Mesendoderm (in vitro differentiated cells): Measurements from ENCODE around the gene BNIP1.
"Not testable (repeated sequence)": the region's sequence is repeated elsewhere in the genome, so short reads cannot be mapped to it uniquely, and the experiment has no call there.

ENCODE experiments used
- DNase-seq: peaks from one replicate; pipeline ENCODE4 v3.0.0; 2013
- H2AK5ac ChIP-seq: 2 replicates; pipeline ENCODE4 v1.6.1; 2013; ENCODE audit warnings: low read length, inconsistent platforms
- H2BK120ac ChIP-seq: 2 replicates; pipeline ENCODE4 v1.6.1; 2013; ENCODE audit warnings: low read depth, mild to moderate bottlenecking, low read length, moderate library complexity, mixed read lengths
- H2BK15ac ChIP-seq: replicated peaks from 2 replicates; pipeline ENCODE4 v1.6.1; 2013; ENCODE audit warnings: low read depth, mild to moderate bottlenecking, moderate library complexity
- H2BK5ac ChIP-seq: 2 replicates; pipeline ENCODE4 v1.6.1; 2013; ENCODE audit warnings: low read length, inconsistent platforms
- H3K18ac ChIP-seq: 2 replicates; pipeline ENCODE4 v1.6.1; 2013; ENCODE audit warnings: mild to moderate bottlenecking, low read length, mixed read lengths
- H3K23ac ChIP-seq: one replicate; pipeline ENCODE4 v1.6.1; 2013; ENCODE audit warnings: low read length
- H3K27ac ChIP-seq: 2 replicates; pipeline ENCODE4 v1.5.1; 2013; ENCODE audit warnings: low read depth, mild to moderate bottlenecking, inconsistent platforms, low read length, moderate library complexity
- H3K27me3 ChIP-seq: 2 replicates; pipeline ENCODE4 v1.6.1; 2013; ENCODE audit warnings: low read length, control low read depth, mild to moderate bottlenecking, inconsistent platforms; ENCODE audit not compliant: insufficient read depth, poor library complexity
- H3K36me3 ChIP-seq: 2 replicates; pipeline ENCODE4 v1.6.1; 2013; ENCODE audit warnings: low read length, inconsistent platforms; ENCODE audit not compliant: control insufficient read depth, insufficient read depth
- H3K4ac ChIP-seq: one replicate; pipeline ENCODE4 v1.6.1; 2013; ENCODE audit warnings: low read depth, mild to moderate bottlenecking, low read length, moderate library complexity
- H3K4me1 ChIP-seq: 2 replicates; pipeline ENCODE4 v1.6.1; 2013; ENCODE audit warnings: low read depth, low read length, inconsistent platforms; ENCODE audit not compliant: control insufficient read depth
- H3K4me2 ChIP-seq: 2 replicates; pipeline ENCODE4 v1.6.1; 2013; ENCODE audit warnings: low read length
- H3K4me3 ChIP-seq: 2 replicates; pipeline ENCODE4 v1.5.1; 2013; ENCODE audit warnings: mild to moderate bottlenecking, low read length
- H3K56ac ChIP-seq: one replicate; pipeline ENCODE4 v1.6.1; 2013; ENCODE audit warnings: low read length
- H3K79me1 ChIP-seq: 2 replicates; pipeline ENCODE4 v1.6.1; 2013; ENCODE audit warnings: low read length, inconsistent platforms
- H3K79me2 ChIP-seq: 2 replicates; pipeline ENCODE4 v1.6.1; 2013; ENCODE audit warnings: mild to moderate bottlenecking, low read length; ENCODE audit not compliant: control insufficient read depth, insufficient read depth
- H3K9ac ChIP-seq: 2 replicates; pipeline ENCODE4 v1.6.1; 2013; ENCODE audit warnings: low read length, inconsistent platforms
- H4K5ac ChIP-seq: one replicate; pipeline ENCODE4 v1.6.1; 2013; ENCODE audit warnings: low read length
- H4K8ac ChIP-seq: one replicate; pipeline ENCODE4 v1.6.1; 2013; ENCODE audit warnings: low read depth, mild to moderate bottlenecking, control low read depth, low read length, moderate library complexity
- WGBS: extraction: QIAGEN DNeasy Blood & Tissue Kit; methylation state at CpG from one replicate; pipeline ENCODE4 v1.1.7; 2013; ENCODE audit warnings: low lambda C conversion rate, missing lambda C conversion rate; ENCODE audit not compliant: insufficient coverage; ENCODE audit errors: extremely low coverage; 5-methylcytosine and 5-hydroxymethylcytosine counted together

The BNIP1 gene

GRCh38 chr5:173154619-173155018 lies 10.3 kb downstream of the BNIP1 start:
- not testable (repeated sequence) for H3K27ac ChIP-seq, H3K4me1 ChIP-seq, H3K23ac ChIP-seq, H2AK5ac ChIP-seq, H3K9ac ChIP-seq, H3K79me2 ChIP-seq, H3K36me3 ChIP-seq, H3K79me1 ChIP-seq, H2BK120ac ChIP-seq, H3K4ac ChIP-seq, H3K4me3 ChIP-seq, H3K4me2 ChIP-seq, H2BK15ac ChIP-seq, H4K5ac ChIP-seq, H4K8ac ChIP-seq, H3K56ac ChIP-seq, H3K18ac ChIP-seq, DNase-seq, H2BK5ac ChIP-seq, H3K27me3 ChIP-seq
- WGBS: no CpG with 5 or more reads among the region's 5 CpGs

GRCh38 chr5:173155912-173156311 lies 11.6 kb downstream of the BNIP1 start:
- H2BK15ac ChIP-seq: no peak overlapping the region
- no peak overlapping the region for H3K9ac ChIP-seq
- H3K36me3 ChIP-seq: peaks cover 3% of the 10 kb centered on the region
- no peaks in the 10 kb centered on the region for H3K27me3 ChIP-seq
- no peak overlapping the region for H3K18ac ChIP-seq
- H2AK5ac ChIP-seq: no peak overlapping the region
- H3K79me1 ChIP-seq: no peaks in the 10 kb centered on the region
- H3K4me2 ChIP-seq: no peak overlapping the region
- H3K4me1 ChIP-seq: no peaks in the 10 kb centered on the region
- no peak overlapping the region for H2BK5ac ChIP-seq
- H3K27ac ChIP-seq: no peak overlapping the region
- H4K8ac ChIP-seq: no peak overlapping the region
- H3K56ac ChIP-seq: no peak overlapping the region
- H4K5ac ChIP-seq: no peak overlapping the region
- no peaks in the 10 kb centered on the region for H3K79me2 ChIP-seq
- no peak overlapping the region for H3K4me3 ChIP-seq
- H2BK120ac ChIP-seq: no peak overlapping the region
- DNase-seq: no peak
- no peak overlapping the region for H3K4ac ChIP-seq
- WGBS: no CpG with 5 or more reads among the region's 2 CpGs
- no peak overlapping the region for H3K23ac ChIP-seq

- no peaks in the 10 kb centered on the region for H3K79me1 ChIP-seq
- no peak overlapping the region for H3K56ac ChIP-seq
- no peak overlapping the region for H2AK5ac ChIP-seq
- no peaks in the 10 kb centered on the region for H3K4me1 ChIP-seq
- H2BK15ac ChIP-seq: no peak overlapping the region
- no peak overlapping the region for H3K4me3 ChIP-seq
- no peak overlapping the region for H2BK5ac ChIP-seq
- H3K79me2 ChIP-seq: no peaks in the 10 kb centered on the region
- peaks cover 3% of the 10 kb centered on the region for H3K36me3 ChIP-seq
- H3K4me2 ChIP-seq: no peak overlapping the region
- H3K18ac ChIP-seq: no peak overlapping the region
- H3K23ac ChIP-seq: no peak overlapping the region
- H2BK120ac ChIP-seq: no peak overlapping the region
- no peak for DNase-seq
- H3K27ac ChIP-seq: no peak overlapping the region
- WGBS: no CpG with 5 or more reads among the region's 8 CpGs
- no peak overlapping the region for H4K8ac ChIP-seq
- no peak overlapping the region for H3K4ac ChIP-seq
- H3K27me3 ChIP-seq: no peaks in the 10 kb centered on the region
- no peak overlapping the region for H3K9ac ChIP-seq
- H4K5ac ChIP-seq: no peak overlapping the region
Observed at GRCh38 chr5:173158366-173158765, 14.0 kb downstream of the BNIP1 start.

DNA sequence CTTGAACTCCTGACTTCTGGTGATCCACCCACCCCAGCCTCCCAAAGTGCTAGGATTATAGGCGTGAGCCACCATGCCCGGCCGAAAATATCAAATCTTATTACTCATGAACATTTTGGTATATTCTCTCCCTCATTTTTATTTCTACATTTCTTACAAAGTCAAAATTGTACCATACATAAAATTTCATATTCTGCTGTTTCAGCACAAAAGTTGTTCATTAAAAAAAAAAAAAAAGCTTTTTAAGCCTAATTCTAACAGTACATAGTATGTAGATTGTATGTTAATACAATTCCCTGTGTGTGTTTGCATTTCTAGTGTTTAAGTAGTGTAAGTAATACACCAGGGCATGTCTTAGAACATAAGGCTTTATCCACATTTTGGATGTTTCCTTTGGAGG lies 14.9 kb downstream of the BNIP1 start:
- H4K8ac ChIP-seq: no peak overlapping the region
- no peak overlapping the region for H2BK5ac ChIP-seq
- DNase-seq: no peak
- H3K4ac ChIP-seq: no peak overlapping the region
- H3K27ac ChIP-seq: no peak overlapping the region
- H3K4me3 ChIP-seq: no peak overlapping the region
- no peak overlapping the region for H3K56ac ChIP-seq
- no peak overlapping the region for H2AK5ac ChIP-seq
- H3K4me2 ChIP-seq: no peak overlapping the region
- WGBS: no CpG with 5 or more reads among the region's 3 CpGs
- H3K4me1 ChIP-seq: no peaks in the 10 kb centered on the region
- H3K27me3 ChIP-seq: no peaks in the 10 kb centered on the region
- peaks cover 3% of the 10 kb centered on the region for H3K36me3 ChIP-seq
- no peak overlapping the region for H2BK15ac ChIP-seq
- no peaks in the 10 kb centered on the region for H3K79me2 ChIP-seq
- no peak overlapping the region for H3K9ac ChIP-seq
- no peak overlapping the region for H2BK120ac ChIP-seq
- H4K5ac ChIP-seq: no peak overlapping the region
- H3K79me1 ChIP-seq: no peaks in the 10 kb centered on the region
- H3K23ac ChIP-seq: no peak overlapping the region
- H3K18ac ChIP-seq: no peak overlapping the region

GRCh38 chr5:173161148-173161547 lies 16.8 kb downstream of the BNIP1 start:
- no peaks in the 10 kb centered on the region for H3K79me1 ChIP-seq
- no peak overlapping the region for H2BK120ac ChIP-seq
- H3K4me3 ChIP-seq: no peak overlapping the region
- no peak overlapping the region for H2BK5ac ChIP-seq
- H3K4me2 ChIP-seq: no peak overlapping the region
- H3K4me1 ChIP-seq: no peaks in the 10 kb centered on the region
- H3K79me2 ChIP-seq: no peaks in the 10 kb centered on the region
- H3K27me3 ChIP-seq: no peaks in the 10 kb centered on the region
- no peak overlapping the region for H2BK15ac ChIP-seq
- H2AK5ac ChIP-seq: no peak overlapping the region
- no peak overlapping the region for H3K56ac ChIP-seq
- no peak overlapping the region for H3K4ac ChIP-seq
- no peak overlapping the region for H3K27ac ChIP-seq
- no peak for DNase-seq
- peaks cover 2% of the 10 kb centered on the region for H3K36me3 ChIP-seq
- H4K8ac ChIP-seq: no peak overlapping the region
- H4K5ac ChIP-seq: no peak overlapping the region
- no CpG with 5 or more reads among the region's 5 CpGs for WGBS
- H3K9ac ChIP-seq: no peak overlapping the region
- H3K18ac ChIP-seq: no peak overlapping the region
- H3K23ac ChIP-seq: no peak overlapping the region

DNA sequence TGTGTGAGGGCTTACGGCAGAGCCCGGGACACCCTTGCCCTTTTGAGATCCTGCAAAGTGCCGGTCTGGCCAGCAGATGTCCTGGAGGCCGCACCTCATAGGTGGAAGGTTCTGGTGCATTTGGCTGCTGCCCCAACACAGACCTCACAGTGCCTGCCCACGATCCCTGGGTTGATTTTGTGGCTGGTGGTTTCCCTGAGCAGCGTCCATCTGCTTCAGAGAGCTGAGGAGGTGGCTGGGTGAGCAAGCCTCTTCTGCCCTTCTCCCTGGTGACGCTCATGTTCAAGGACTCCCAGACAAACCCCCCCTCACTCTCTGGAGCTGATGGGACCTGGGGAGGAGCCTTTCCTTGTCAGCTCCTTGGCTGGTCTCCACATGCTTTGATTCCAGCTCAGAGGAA lies 18.9 kb downstream of the BNIP1 start:
- Histone ChIP-seq H3K27ac (no peak overlapping the region), H3K18ac (no peak overlapping the region), H3K4me3 (no peak overlapping the region), H3K4me1 (no peaks in the 10 kb centered on the region), H3K27me3 (no peaks in the 10 kb centered on the region), H2AK5ac (no peak overlapping the region), H2BK5ac (no peak overlapping the region), H3K23ac (no peak overlapping the region), H3K79me1 (no peaks in the 10 kb centered on the region), H3K4ac (no peak overlapping the region), H4K5ac (no peak overlapping the region), H3K36me3 (peaks cover 2% of the 10 kb centered on the region), H3K79me2 (no peaks in the 10 kb centered on the region), H3K9ac (no peak overlapping the region), H3K4me2 (no peak overlapping the region), H3K56ac (no peak overlapping the region), H4K8ac (no peak overlapping the region), H2BK120ac (no peak overlapping the region), H2BK15ac (no peak overlapping the region)
- WGBS: no CpG with 5 or more reads among the region's 7 CpGs
- peak; percentile 42 for DNase-seq
